H9 (cell line): ENCODE data around the gene TNPO3. TPM values are rescaled to one million over a fixed set of nuclear protein-coding genes. Genes with fewer than 3 reads are reported as not detected.

Experiments
- DNase-seq: peaks from one replicate; pipeline ENCODE4 v3.0.0-alpha.2; 2017
- H2AFZ ChIP-seq: one replicate; pipeline ENCODE4 v1.6.1; 2013; ENCODE audit warnings: mild to moderate bottlenecking, low read length, control low read depth, moderate library complexity
- H2AK5ac ChIP-seq: 2 replicates; pipeline ENCODE4 v1.6.1; 2013; ENCODE audit warnings: low read length, control low read depth, mixed read lengths; ENCODE audit not compliant: insufficient read length
- H2BK120ac ChIP-seq: one replicate; pipeline ENCODE4 v1.6.1; 2013; ENCODE audit warnings: low read depth, mild to moderate bottlenecking, low read length, control low read depth, inconsistent platforms; ENCODE audit not compliant: poor library complexity, severe bottlenecking
- H2BK12ac ChIP-seq: 2 replicates; pipeline ENCODE4 v1.6.1; 2013; ENCODE audit warnings: low read length, control low read depth, mixed read lengths, low read depth; ENCODE audit not compliant: insufficient read length
- H2BK15ac ChIP-seq: 2 replicates; pipeline ENCODE4 v1.6.1; 2013; ENCODE audit warnings: low read depth, low read length, control low read depth
- H2BK20ac ChIP-seq: one replicate; pipeline ENCODE4 v1.6.1; 2013; ENCODE audit warnings: low read depth, mild to moderate bottlenecking, low read length, control low read depth, inconsistent platforms; ENCODE audit not compliant: poor library complexity, severe bottlenecking
- H2BK5ac ChIP-seq: 2 replicates; pipeline ENCODE4 v1.6.1; 2013; ENCODE audit warnings: low read length, control low read depth, mixed read lengths; ENCODE audit not compliant: insufficient read length
- H3K14ac ChIP-seq: 2 replicates; pipeline ENCODE4 v1.6.1; 2013; ENCODE audit warnings: low read length, control low read depth; ENCODE audit not compliant: insufficient read depth
- H3K18ac ChIP-seq: 2 replicates; pipeline ENCODE4 v1.6.1; 2013; ENCODE audit warnings: low read depth, mild to moderate bottlenecking, mixed read lengths, low read length, control low read depth; ENCODE audit not compliant: insufficient read length
- H3K23ac ChIP-seq: 2 replicates; pipeline ENCODE4 v1.6.1; 2013; ENCODE audit warnings: low read length, control low read depth, mixed read lengths, low read depth; ENCODE audit not compliant: insufficient read length
- H3K23me2 ChIP-seq: 2 replicates; pipeline ENCODE4 v1.6.1; 2013; ENCODE audit warnings: low read depth, mild to moderate bottlenecking, mixed read lengths, low read length, control low read depth; ENCODE audit not compliant: insufficient read length, poor library complexity, severe bottlenecking
- H3K27ac ChIP-seq: 2 replicates; pipeline ENCODE4 v1.5.1; 2013; ENCODE audit warnings: low read length, control low read depth, mixed read lengths, low read depth; ENCODE audit not compliant: insufficient read length
- H3K27me3 ChIP-seq: 2 replicates; pipeline ENCODE4 v1.6.1; 2013; ENCODE audit warnings: low read length, control low read depth, inconsistent platforms; ENCODE audit not compliant: insufficient read depth
- H3K4ac ChIP-seq: 2 replicates; pipeline ENCODE4 v1.6.1; 2013; ENCODE audit warnings: low read depth, mild to moderate bottlenecking, control low read depth, inconsistent platforms, low read length, moderate library complexity
- H3K4me1 ChIP-seq: 2 replicates; pipeline ENCODE4 v1.6.1; 2013; ENCODE audit warnings: low read length, control low read depth, inconsistent platforms; ENCODE audit not compliant: insufficient read depth
- H3K4me2 ChIP-seq: 2 replicates; pipeline ENCODE4 v1.6.1; 2013; ENCODE audit warnings: low read length, control low read depth, mixed read lengths; ENCODE audit not compliant: insufficient read length, insufficient read depth
- H3K56ac ChIP-seq: 2 replicates; pipeline ENCODE4 v1.6.1; 2013; ENCODE audit warnings: low read depth, mild to moderate bottlenecking, mixed read lengths, low read length, control low read depth; ENCODE audit not compliant: insufficient read length
- H3K79me1 ChIP-seq: 2 replicates; pipeline ENCODE4 v1.6.1; 2013; ENCODE audit warnings: low read depth, mild to moderate bottlenecking, moderate library complexity, low read length, control low read depth, inconsistent platforms; ENCODE audit not compliant: insufficient read depth, poor library complexity, severe bottlenecking
- H3K79me2 ChIP-seq: 2 replicates; pipeline ENCODE4 v1.6.1; 2013; ENCODE audit warnings: low read length, control low read depth, inconsistent platforms; ENCODE audit not compliant: insufficient read depth
- H3K9ac ChIP-seq: 2 replicates; pipeline ENCODE4 v1.6.1; 2013; ENCODE audit warnings: low read length, control low read depth, mixed read lengths; ENCODE audit not compliant: insufficient read length; ENCODE audit errors: extremely low read depth
- H3K9me3 ChIP-seq: one replicate; pipeline ENCODE4 v1.6.1; 2013; ENCODE audit warnings: low read depth, low read length, inconsistent platforms; ENCODE audit not compliant: control insufficient read depth
- H3T11ph ChIP-seq: one replicate; pipeline ENCODE4 v1.6.1; 2013; ENCODE audit warnings: mild to moderate bottlenecking, low read length, control low read depth, inconsistent platforms
- H4K20me1 ChIP-seq: one replicate; pipeline ENCODE4 v1.6.1; 2013; ENCODE audit not compliant: control insufficient read depth, insufficient read length, insufficient read depth
- H4K5ac ChIP-seq: 2 replicates; pipeline ENCODE4 v1.6.1; 2013; ENCODE audit warnings: low read depth, mild to moderate bottlenecking, mixed read lengths, low read length, control low read depth; ENCODE audit not compliant: insufficient read length
- H4K8ac ChIP-seq: replicated peaks from 2 replicates; pipeline ENCODE4 v1.6.1; 2013; ENCODE audit warnings: low read length, control low read depth, mixed read lengths, low read depth; ENCODE audit not compliant: insufficient read length
- H4K91ac ChIP-seq: 2 replicates; pipeline ENCODE4 v1.6.1; 2013; ENCODE audit warnings: low read depth, mild to moderate bottlenecking, moderate library complexity, mixed read lengths, low read length, control low read depth; ENCODE audit not compliant: insufficient read length
- H3K27ac Mint-ChIP-seq, 3 experiments: 2 replicates in 2 of 3; 3 replicates in 1 of 3; pipeline ENCODE4 v1.8.0; 2020 to 2021; ENCODE audit warnings: mixed read lengths in 3 of 3, mild to moderate bottlenecking in 1 of 3, moderate library complexity in 1 of 3
- H3K27me3 Mint-ChIP-seq: 2 replicates; pipeline ENCODE4 v1.8.0; 2021; ENCODE audit warnings: low read depth, mild to moderate bottlenecking, moderate library complexity, mixed read lengths
- H3K36me3 Mint-ChIP-seq, 3 experiments: 2 replicates in 2 of 3; 3 replicates in 1 of 3; pipeline ENCODE4 v1.8.0; 2020 to 2021; ENCODE audit warnings: low read depth in 3 of 3, mixed read lengths in 3 of 3; ENCODE audit not compliant: insufficient read depth in 1 of 3
- H3K4me1 Mint-ChIP-seq, 2 experiments: 2 replicates each; pipeline ENCODE4 v1.8.0; 2020; ENCODE audit warnings: mixed read lengths in 2 of 2
- H3K4me3 Mint-ChIP-seq, 2 experiments: 2 replicates in 1 of 2; 3 replicates in 1 of 2; pipeline ENCODE4 v1.8.0; 2020 to 2021; ENCODE audit warnings: mild to moderate bottlenecking in 2 of 2, mixed read lengths in 2 of 2, moderate library complexity in 1 of 2
- H3K9me3 Mint-ChIP-seq, 2 experiments: 2 replicates in 1 of 2; 3 replicates in 1 of 2; pipeline ENCODE4 v1.8.0; 2020; ENCODE audit warnings: mild to moderate bottlenecking in 2 of 2, mixed read lengths in 2 of 2, moderate library complexity in 1 of 2
- WGBS: extraction: QIAGEN DNeasy Blood & Tissue Kit; methylation state at CpG from one replicate; pipeline ENCODE4 v1.1.7; 2013; ENCODE audit warnings: missing lambda C conversion rate, low lambda C conversion rate, mixed read lengths; ENCODE audit not compliant: insufficient read length; ENCODE audit errors: extremely low coverage; 5-methylcytosine and 5-hydroxymethylcytosine counted together
- total RNA-seq: library from RNA; stranded (reverse); gene quantifications from 2 replicates; pipeline ENCODE4 v1.2.1, GENCODE V29; 2021
- TF ChIP-seq, protein P1 (sequence below): fragments of 200-600 bp; sonication (generic); conservative IDR thresholded peaks from 3 replicates; pipeline ENCODE4 v1.8.0; 2021; ENCODE audit warnings: antibody characterized with exemption, mild to moderate bottlenecking

TNPO3 gene
- total RNA-seq, 1 experiment from 2014 or later = 90.1 TPM

DNA sequence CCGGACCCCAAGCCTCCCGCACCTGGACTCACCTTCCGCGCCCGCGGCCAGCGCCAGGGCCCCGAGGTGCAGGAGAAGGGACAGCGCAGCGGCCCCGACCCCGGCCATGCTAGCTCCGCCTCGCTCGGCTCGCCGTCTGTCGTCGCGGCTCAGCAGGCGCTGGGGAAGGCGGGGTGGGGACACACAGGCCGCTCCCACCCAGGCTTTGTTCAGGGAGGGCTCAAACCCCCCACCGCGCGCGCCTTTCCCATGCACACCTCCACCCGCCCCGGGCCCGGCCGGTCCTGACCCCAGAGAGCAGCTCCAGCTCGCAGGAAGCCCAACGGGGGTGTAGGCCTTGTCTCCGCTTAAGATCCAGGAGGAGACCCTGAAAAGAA is 144.4 kb downstream of the TNPO3 start, which contains the start of gene KCP:
KCP (minus strand) TSS at position 141 of the 377 bp plus-strand sequence; CDS start at position 108, 33 bp downstream.
- H3K79me2 ChIP-seq = no peaks in the 10 kb centered on the region
- WGBS = no CpG with 5 or more reads among the region's 34 CpGs
- no peak within 1 kb of the TSS for H2BK12ac ChIP-seq
- H3K9ac ChIP-seq = no peak within 1 kb of the TSS
- DNase-seq = peak; percentile 54
- H3T11ph ChIP-seq = no peak within 1 kb of the TSS
- no peaks in the 10 kb centered on the region for H3K79me1 ChIP-seq
- Mint-ChIP-seq H3K9me3 (peaks cover 0 to 2% of the 10 kb centered on the region in 2 experiments; a peak in 1 of 5 replicates), H3K36me3 (peaks cover 0 to 7% (median 5%) of the 10 kb centered on the region in 3 experiments; a peak in 4 of 7 replicates), H3K27ac (peak within 1 kb of the TSS; percentile 28 to 90 (median 77); a peak in 3 of 7 replicates), H3K4me1 (peaks cover 25 to 37% of the 10 kb centered on the region in 2 experiments), H3K4me3 (peak within 1 kb of the TSS; percentile 76 to 87), H3K27me3 (peaks cover 29% of the 10 kb centered on the region)
- H3K14ac ChIP-seq = peak within 1 kb of the TSS; percentile 73
- peaks cover 16% of the 10 kb centered on the region for H3K23me2 ChIP-seq
- H2BK5ac ChIP-seq = no peak within 1 kb of the TSS
- H3K18ac ChIP-seq = peak within 1 kb of the TSS; percentile 19
- H4K8ac ChIP-seq = no peak within 1 kb of the TSS
- TF ChIP-seq, protein P1, sequence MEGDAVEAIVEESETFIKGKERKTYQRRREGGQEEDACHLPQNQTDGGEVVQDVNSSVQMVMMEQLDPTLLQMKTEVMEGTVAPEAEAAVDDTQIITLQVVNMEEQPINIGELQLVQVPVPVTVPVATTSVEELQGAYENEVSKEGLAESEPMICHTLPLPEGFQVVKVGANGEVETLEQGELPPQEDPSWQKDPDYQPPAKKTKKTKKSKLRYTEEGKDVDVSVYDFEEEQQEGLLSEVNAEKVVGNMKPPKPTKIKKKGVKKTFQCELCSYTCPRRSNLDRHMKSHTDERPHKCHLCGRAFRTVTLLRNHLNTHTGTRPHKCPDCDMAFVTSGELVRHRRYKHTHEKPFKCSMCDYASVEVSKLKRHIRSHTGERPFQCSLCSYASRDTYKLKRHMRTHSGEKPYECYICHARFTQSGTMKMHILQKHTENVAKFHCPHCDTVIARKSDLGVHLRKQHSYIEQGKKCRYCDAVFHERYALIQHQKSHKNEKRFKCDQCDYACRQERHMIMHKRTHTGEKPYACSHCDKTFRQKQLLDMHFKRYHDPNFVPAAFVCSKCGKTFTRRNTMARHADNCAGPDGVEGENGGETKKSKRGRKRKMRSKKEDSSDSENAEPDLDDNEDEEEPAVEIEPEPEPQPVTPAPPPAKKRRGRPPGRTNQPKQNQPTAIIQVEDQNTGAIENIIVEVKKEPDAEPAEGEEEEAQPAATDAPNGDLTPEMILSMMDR = no peak
- H3K27ac ChIP-seq = no peak within 1 kb of the TSS
- no peak within 1 kb of the TSS for H3K4ac ChIP-seq
- H2AFZ ChIP-seq = no peak within 1 kb of the TSS
- H3K4me1 ChIP-seq = peaks cover 7% of the 10 kb centered on the region; the same call in 1 of the 2 replicates
- H3K27me3 ChIP-seq = peaks cover 7% of the 10 kb centered on the region; the same call in 1 of the 2 replicates
- H2BK15ac ChIP-seq = no peak within 1 kb of the TSS
- no peak within 1 kb of the TSS for H2BK120ac ChIP-seq
- no peak within 1 kb of the TSS for H3K23ac ChIP-seq
- H2AK5ac ChIP-seq = no peak within 1 kb of the TSS
- no peak within 1 kb of the TSS for H4K91ac ChIP-seq
- H3K56ac ChIP-seq = no peak within 1 kb of the TSS
- peak within 1 kb of the TSS; percentile 50 for H3K4me2 ChIP-seq
- no peaks in the 10 kb centered on the region for H3K9me3 ChIP-seq
- H4K5ac ChIP-seq = no peak within 1 kb of the TSS
- H4K20me1 ChIP-seq = no peaks in the 10 kb centered on the region
- no peak within 1 kb of the TSS for H2BK20ac ChIP-seq
